ENCODE data around the gene GPR25.
A peak's percentile ranks its signal among the peaks of the same experiment; 100 is the strongest.

GPR25 gene

GRCh38 chr1:200916681-200917080 is 43.9 kb downstream of the GPR25 start:
- DNase-seq: no peak

GRCh38 chr1:200917291-200917817 is 44.6 kb downstream of the GPR25 start:
- DNase-seq: peak; percentile 71 to 84

GRCh38 chr1:200918006-200918405 is 45.2 kb downstream of the GPR25 start:
- no peak for DNase-seq

- DNase-seq: no peak
These were observed 46.6 kb downstream of the GPR25 start for GRCh38 chr1:200919386-200919785.

- DNase-seq: no peak
These were observed 48.9 kb downstream of the GPR25 start for GRCh38 chr1:200921571-200922110.

GRCh38 chr1:200922406-200922805 is 49.6 kb downstream of the GPR25 start:
- no peak for DNase-seq

GRCh38 chr1:200923601-200924000 is 50.8 kb downstream of the GPR25 start:
- DNase-seq: no peak
